Activated CD4-positive, alpha-beta T cell treated with anti-CD3 and anti-CD28 coated beads, Interleukin-2, amount 50 U/mL, for 24 hours (primary cell): Measurements from ENCODE around the gene SGCA.

Experiments used
- DNase-seq, 2 donors: peaks; one replicate each; pipeline ENCODE4 v3.0.0-alpha.2; 2020; ENCODE audit warnings: low read depth in 1 of 2, low spot score in 1 of 2

The SGCA gene

GRCh38 chr17:50221266-50221863 is 55.6 kb downstream of the SGCA start:
- no peak for DNase-seq

- DNase-seq = no peak
Measured at GRCh38 chr17:50221864-50222545, 56.2 kb downstream of the SGCA start.

- DNase-seq = no peak
Measured at GRCh38 chr17:50222922-50223321, 57.1 kb downstream of the SGCA start.
